Stimulated activated CD8-positive, alpha-beta memory T cell treated with anti-CD3 and anti-CD28 coated beads, Interleukin-7, amount 100 ng/mL, for 1 hour (primary cell): ENCODE results near the gene ETV1.
"Not testable (repeated sequence)": the region's sequence is repeated elsewhere in the genome, so short reads cannot be mapped to it uniquely, and the experiment has no call there.

Experiments used
- DNase-seq, 2 donors: peaks; one replicate each; pipeline ENCODE4 v3.0.0-alpha.2; 2020; ENCODE audit warnings: low read depth in 2 of 2

The ETV1 gene

GRCh38 chr7:13921062-13921461 lies 68.4 kb downstream of the ETV1 start:
- no peak for DNase-seq

- DNase-seq = no peak
Measured at GRCh38 chr7:13920053-13920697, 69.3 kb downstream of the ETV1 start.

DNA sequence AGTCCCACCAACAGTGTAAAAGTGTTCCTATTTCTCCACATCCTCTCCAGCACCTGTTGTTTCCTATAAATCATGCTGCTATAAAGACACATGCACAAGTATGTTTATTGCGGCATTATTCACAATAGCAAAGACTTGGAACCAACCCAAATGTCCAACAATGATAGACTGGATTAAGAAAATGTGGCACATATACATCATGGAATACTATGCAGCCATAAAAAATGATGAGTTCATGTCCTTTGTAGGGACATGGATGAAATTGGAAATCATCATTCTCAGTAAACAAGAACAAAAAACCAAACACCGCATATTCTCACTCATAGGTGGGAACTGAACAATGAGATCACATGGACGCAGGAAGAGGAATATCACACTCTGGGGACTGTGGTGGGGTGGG lies 71.1 kb downstream of the ETV1 start:
- DNase-seq = not testable (repeated sequence)

GRCh38 chr7:13917103-13917502 lies 72.4 kb downstream of the ETV1 start:
- DNase-seq = not testable (repeated sequence)

DNA sequence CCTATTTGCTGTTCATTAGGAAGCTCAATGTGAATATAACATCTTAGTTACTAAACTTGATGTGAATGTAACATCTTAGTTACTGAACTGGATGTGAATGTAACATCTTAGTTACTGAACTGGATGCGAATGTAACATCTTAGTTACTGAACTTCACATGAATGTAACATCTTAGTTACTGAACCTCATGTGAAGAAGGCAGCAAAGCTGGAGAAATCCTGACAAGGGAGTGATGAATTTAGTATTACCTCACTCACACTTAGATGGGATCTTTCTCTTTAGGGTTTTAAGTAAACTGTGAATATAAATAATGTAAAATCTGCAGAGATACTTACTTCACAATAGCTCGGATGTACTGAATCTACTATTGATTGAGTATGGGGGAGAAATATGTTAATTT lies 73.6 kb downstream of the ETV1 start:
- no peak for DNase-seq

DNA sequence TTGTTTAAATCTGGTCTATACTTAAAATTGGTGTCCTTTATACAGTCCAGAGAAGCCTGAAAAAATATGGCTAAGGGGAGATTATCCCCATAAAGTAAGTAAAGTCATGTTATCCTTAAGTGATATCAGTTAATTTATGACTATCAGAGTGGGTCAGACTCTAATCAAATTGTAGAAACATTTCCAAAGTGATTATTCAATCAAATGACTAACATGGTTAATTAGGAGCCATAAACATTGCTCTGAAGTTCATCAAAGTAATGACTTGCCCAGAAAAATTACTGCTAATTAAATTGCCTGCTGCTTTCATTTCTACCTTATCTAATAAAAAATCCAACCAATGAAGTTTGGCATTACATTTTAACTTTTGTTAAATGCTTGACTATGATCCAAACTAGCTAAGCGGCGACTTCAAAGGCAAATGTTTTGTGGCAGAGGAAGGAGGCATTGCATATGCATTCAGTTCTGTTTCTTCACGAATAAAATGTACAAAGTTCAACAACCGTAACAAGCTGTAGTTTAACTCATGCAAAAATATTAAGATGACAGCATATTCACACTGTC lies 76.7 kb downstream of the ETV1 start:
- DNase-seq = no peak

DNA sequence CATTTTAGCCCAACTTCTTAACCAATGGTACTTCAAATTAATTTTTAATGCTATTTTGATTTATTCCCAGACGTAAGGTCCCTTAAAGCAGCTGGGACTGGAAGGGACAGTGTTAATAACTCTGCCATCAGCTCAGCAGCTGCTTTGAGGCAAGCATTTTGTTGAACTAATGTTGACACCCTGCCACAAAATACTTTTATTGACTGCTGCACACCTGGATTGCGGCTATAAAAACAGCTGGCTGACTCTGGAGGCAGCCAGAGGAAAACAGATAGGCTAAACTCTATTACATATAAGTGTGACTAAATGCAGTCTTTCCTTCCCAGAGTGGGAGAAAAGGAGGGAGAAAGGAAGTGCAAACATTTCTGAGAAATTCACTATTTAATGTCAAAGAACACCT lies 77.6 kb downstream of the ETV1 start:
- no peak for DNase-seq

GRCh38 chr7:13910805-13911551 lies 78.5 kb downstream of the ETV1 start:
- no peak for DNase-seq

DNA sequence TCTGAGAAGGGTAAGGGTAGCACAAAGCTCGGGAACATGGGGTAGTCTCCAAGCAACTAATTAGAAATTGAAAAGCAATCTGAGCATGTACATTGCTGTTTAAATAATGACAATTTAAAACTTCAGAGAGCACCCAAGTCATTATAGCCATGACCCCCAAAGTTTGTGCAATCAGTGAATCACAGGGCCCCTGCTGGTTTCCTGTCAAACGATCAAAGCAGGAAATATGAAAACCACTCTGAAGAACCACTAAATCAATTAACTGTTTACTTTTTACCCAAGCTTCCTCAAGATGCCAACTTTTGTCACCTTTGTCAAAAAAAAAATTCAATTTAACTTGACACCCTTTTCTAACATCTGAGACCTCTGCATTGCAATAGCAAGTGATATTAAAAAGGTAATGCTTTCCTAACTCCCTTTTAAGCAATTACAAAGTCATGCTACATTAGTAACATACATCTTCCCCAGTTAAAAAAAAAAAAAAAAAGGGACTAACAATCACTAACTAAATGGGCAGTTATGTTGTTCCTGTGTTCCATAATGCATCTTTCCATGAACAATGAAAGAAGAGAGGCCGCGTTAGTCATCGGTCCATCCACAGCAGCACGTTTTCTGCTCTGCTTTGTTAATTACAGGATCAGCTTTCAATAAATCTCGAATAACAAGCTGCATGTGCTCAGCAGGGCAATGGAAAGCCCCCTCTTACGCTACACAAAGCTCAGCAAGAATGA lies 80.6 kb downstream of the ETV1 start:
- peak in 1 of 2 donors; percentile 0 for DNase-seq

DNA sequence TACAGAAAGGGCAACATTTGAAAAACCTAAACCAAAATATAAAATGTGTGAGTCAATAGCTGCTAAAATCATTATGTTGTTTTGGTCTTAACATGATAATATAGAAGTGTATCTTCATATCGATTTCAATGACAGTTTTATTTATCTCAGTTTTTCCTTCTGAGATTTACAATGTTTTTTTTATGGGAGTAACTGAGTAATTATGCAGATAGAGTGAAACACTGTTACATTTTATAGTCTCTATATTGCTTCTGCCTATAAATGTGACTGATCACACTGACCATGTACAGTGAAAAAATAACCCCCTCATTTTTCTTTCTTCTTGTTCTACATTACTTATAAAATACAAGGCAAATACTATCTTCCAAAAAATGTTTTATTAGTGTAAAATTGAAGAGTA lies 81.6 kb downstream of the ETV1 start:
- DNase-seq = no peak

DNA sequence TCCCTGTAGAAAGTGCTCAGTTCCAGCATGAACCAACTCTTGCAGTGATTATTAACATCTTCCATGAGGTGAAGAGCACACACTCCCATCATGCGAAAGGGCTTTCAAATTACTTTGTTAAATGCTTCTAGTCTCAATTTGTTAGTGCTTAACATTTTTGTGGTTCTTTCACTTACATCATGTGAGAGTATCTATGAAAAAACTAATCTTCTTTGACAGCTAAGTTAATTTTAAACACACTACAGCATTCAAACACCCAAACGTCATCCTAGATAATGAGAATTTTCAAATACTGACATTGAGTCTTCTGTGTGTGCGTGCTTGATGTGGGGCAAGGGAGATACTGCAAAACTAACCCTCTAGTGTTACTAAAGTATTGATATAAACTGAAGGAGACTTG lies 84.8 kb downstream of the ETV1 start:
- no peak for DNase-seq

DNA sequence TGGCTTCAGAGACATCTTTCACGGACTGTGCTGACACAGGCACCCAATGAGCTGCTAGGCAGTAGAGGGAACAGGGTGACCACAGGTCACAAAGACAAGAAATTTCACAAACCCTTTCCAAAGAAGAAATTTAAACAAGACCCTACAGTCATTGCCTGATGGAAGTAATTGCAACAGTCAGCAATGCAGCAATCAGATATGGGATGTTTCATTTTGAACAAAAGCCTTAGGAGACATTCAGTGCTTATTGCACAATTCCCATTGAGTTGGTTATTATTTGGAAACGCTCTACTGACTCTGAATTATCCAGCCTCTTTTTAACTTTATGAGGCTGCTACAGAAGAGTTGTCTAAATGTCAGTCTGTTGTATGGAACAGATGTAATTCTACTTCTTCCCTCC lies 85.5 kb downstream of the ETV1 start:
- DNase-seq = no peak

DNA sequence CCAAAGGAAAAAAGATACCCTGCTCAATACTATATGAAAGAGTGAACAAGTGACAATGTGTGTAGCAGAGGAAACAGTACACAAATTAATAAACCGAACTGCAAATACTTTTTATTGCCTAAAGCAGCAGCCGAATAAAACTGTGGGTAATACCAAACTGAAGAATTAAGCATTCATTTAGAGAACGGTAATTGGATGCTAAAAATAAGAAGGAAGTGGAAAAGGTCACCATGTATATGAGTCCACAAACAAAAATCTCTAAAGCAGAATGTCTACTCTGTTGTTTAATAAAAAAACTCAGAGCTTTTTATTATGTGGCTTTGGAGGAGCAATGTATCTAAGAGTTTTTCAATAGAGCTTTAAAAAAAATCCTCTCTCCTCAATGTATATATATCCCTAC lies 87.9 kb downstream of the ETV1 start:
- no peak for DNase-seq

DNA sequence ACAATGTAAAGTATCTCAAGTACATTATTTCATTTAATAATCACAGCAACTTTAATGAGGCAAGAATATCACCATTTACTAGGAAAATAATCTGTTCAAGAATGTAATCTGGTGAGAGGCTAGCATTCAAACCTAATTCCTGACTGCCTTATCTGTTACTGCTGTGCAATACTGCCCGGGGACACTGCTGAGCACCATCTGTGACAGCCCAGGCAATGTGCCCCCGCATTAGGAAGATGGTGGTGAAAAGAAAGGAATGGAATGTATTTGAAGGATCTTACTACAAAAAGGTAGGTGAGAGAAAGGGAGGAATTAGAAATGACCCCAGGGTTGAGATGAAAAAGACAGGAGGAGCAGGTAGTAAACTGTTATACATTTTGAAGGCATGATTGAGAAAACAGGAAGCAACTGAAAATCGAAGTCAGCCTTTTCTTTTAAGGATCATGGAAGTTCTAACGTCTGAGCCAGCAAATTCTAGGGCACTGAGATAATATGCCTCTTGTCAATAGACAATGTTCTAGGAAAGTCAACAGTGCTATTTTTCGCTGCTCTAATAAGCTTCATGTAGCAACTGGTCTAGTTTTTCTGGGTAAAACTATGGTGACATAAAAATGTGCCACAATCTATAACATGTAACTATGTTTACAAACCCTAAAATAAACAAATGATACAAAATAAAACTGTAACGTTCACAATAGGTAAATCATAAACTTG lies 90.4 kb downstream of the ETV1 start:
- DNase-seq = no peak

GRCh38 chr7:13897819-13898218 lies 91.6 kb downstream of the ETV1 start:
- DNase-seq = no peak

DNA sequence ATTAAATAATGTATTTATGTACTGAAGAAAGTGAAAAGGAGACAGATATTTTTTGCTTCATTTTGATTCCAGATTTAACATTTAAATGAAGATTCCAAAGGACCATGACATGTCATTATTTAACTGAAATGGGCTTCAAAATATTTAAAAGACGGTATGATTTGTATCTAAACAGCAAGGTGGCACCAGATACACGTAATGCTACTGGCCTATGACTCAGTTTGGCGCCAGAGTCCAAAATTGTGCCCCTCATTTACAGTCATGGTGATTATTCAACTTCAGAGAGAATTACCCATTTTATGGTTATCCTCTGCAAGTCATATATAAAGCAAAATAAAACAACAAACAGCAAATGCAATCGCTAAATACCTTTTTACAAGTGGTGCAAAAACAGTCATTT lies 94.5 kb downstream of the ETV1 start:
- no peak for DNase-seq

DNA sequence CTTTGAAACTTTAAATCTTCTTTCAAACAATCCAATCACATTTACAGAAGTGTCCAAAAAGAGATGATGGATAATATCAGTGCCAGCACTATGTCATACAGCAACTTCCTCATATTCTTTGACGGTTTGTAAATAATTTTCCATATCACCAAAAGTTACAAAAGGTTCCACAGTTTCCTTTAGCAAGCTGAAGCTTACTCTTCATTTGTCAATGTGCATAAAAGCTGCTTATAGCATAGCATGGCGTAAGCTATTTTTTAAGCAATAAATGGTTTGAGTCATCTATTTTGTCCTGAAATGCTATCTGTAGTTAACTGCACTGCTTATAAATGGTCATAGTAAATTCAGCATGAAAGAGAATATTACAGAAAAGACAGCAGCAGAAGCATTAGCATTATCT lies 95.1 kb downstream of the ETV1 start:
- no peak for DNase-seq

DNA sequence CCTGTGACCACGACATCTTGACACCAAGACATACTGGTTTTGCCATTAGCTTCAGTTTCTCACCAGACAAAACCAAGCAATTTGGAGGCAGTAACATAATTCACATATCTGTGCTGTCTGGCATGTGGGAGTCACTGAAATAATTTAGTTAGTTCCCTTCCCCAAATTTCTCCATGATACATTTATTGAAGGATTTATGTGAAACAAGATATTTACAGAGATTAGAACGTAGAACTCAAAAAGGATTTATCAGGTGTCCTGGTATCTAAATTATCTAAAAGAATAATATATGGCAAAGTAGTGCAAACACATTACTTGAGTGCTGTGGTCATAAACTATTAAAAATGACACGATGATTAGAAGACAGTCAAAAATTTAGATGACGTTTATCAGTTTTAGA lies 98.7 kb downstream of the ETV1 start:
- no peak for DNase-seq

DNA sequence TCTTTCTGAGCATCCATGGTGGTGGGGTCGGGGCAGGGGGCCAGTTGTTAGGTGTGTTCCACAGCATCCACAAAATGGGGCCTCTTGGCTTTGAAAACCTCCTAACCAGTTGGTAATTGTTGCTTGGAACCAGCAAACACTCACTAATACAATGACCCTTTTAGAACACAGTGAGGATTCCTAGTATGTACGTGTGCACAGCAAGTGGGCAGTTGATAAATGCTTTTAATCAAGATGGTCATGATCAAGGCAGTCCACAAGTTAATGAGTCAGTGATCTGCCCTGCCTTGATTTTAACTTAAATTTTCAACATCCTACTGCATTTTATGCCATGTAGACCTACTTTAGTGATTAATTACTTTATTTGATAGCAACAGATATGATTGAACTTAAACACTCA lies 103.1 kb downstream of the ETV1 start:
- DNase-seq = no peak

DNA sequence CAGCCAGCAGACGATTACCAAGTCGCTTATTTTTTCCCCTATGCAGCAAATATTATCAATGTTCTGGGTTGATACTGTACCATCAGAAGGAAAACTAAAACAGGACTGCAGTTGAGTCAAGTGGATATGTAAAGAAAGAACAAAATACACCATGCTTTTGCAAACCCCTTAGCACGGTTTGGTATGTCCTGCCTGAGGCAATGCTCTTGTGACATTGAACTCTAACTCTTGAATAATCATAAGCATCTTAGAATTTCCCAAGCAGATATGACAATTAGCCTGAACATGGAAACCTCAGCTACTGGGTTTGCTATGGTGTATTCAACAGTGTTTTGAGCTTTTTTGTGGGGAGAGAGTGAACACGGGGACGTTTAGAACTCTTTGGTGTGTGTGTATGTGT lies 107.4 kb downstream of the ETV1 start:
- no peak for DNase-seq

DNA sequence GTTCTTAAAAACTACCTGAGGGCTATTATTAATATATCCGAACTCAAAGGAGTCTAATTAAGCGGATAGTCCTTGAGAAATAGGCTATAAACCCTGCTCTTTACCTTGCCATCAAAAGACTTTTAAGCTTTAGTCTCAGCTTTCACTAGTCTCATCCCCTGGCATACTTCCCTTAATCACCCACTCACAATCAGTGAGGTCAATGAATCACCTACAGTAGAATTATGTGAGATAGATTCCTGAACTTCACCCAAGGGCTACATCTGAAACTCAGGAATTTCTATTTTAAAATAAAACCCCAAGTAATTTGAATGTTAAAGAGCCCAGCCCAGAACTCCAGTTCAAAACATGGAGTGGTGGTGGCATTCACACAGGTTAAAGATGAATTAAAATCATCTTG lies 108.7 kb downstream of the ETV1 start:
- no peak for DNase-seq
